Spleen (tissue), 7 donors: Measurements from ENCODE around the gene CD2.

Experiments used
- CTCF ChIP-seq, 11 experiments: fragments of 200-600 bp in 7 of 11; fragments of 450-650 bp in 4 of 11; sonication (generic) in 4 of 11; IDR thresholded peaks in 8 of 11; conservative IDR thresholded peaks in 3 of 11; 1 replicate in 7 of 11; 2 replicates in 4 of 11; pipeline versions ENCODE4 v1.4.0 to v1.8.0; 2016 to 2021; ENCODE audit warnings: antibody characterized with exemption in 11 of 11, inconsistent platforms in 4 of 11, mild to moderate bottlenecking in 1 of 11
- POLR2A ChIP-seq, 3 donors: fragments of 450-650 bp; IDR thresholded peaks; one replicate each; pipeline ENCODE4 v1.5.1; 2017; ENCODE audit warnings: antibody characterized with exemption in 3 of 3, mild to moderate bottlenecking in 1 of 3
- POLR2AphosphoS5 ChIP-seq, 3 donors: sonication (generic); formaldehyde crosslinking; IDR thresholded peaks; one replicate each; pipeline ENCODE4 v1.5.1; 2017; ENCODE audit warnings: antibody characterized with exemption in 3 of 3
- donor health status: DM: no; HTN: no; CAD: no; lungs with moderate emphysema.
- donor health status: DM: no; HTN: no; CAD: no.
- donor health status: DM: no; HTN: no; CAD: no.

GRCh38 chr1:116741836-116742565 lies 12.2 kb upstream of the CD2 start:
- TF ChIP-seq POLR2AphosphoS5 (IDR thresholded peaks at IDR 0.05) (no peak), CTCF (IDR thresholded peaks at IDR 0.05 in 8 of 11, conservative IDR thresholded peaks at IDR 0.05 in 3 of 11) (no peak), POLR2A (IDR thresholded peaks at IDR 0.05) (no peak)
